DOHH2 (cell line): ENCODE data around the gene ELAVL3.

Source experiments
- CTCF ChIP-seq: fragments of 200-600 bp; sonication (generic); IDR thresholded peaks from one replicate; pipeline ENCODE4 v1.5.1; 2014; ENCODE audit warnings: antibody characterized with exemption, mild to moderate bottlenecking, low read depth, low read length; ENCODE audit not compliant: poor library complexity, severe bottlenecking
- EZH2phosphoT487 ChIP-seq: fragments of 200-600 bp; sonication (generic); IDR thresholded peaks from 2 replicates; pipeline ENCODE4 v1.6.1; 2017; ENCODE audit warnings: borderline replicate concordance, mild to moderate bottlenecking, antibody characterized with exemption, low read length, moderate library complexity, mixed read lengths

DNA sequence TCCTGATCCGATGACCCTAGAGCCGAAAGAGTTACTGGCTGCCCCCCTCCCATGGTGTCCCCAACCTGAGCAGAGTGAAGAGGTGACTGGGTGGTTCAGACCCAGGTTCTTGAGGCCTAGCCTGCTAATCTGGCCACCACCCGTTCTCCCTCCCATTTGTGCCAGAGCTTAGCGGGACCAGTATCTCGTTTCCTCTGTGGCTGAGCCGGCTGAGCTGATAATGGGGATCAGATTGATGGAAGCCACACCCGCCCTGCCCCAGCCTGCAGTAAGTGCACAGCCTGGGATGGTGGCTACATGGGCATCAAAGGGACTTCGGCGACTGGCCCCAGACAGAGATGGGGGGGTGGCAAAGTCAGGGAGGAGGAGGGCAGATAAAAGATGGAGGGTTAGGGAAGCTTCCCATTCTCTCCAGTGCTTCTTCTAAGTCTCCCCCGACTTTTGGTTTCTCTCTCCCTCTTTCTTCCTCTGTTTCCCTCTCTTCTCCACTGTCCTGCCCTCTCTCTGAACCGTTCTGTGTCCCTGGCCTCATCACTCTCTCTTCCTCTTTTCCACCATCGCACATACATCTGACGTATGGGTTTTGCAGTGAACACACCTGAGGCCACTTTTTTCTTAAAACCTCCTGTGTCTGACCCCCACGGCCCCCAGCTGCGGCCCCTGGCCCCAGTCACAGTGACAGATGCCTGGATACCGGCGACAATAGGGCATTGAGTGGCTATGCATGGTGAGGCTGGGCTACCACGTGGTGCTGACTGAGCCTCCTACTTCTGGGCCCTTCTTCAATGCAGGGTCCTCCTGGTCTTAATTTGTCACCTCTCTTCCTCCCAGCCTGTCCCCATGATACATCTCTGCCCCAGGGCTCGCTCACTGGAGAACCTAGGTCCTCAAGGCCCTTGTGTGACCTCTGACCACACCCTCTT is 2.4 kb downstream of the ELAVL3 start:
- TF ChIP-seq CTCF (no peak), EZH2phosphoT487 (no peak)
